ENCODE results near the gene IGF1R.
"Not testable (repeated sequence)": the region's sequence is repeated elsewhere in the genome, so short reads cannot be mapped to it uniquely, and the experiment has no call there.

IGF1R gene

GRCh38 chr15:98951004-98951403 is 302.7 kb downstream of the IGF1R start:
- no peak for DNase-seq

DNA sequence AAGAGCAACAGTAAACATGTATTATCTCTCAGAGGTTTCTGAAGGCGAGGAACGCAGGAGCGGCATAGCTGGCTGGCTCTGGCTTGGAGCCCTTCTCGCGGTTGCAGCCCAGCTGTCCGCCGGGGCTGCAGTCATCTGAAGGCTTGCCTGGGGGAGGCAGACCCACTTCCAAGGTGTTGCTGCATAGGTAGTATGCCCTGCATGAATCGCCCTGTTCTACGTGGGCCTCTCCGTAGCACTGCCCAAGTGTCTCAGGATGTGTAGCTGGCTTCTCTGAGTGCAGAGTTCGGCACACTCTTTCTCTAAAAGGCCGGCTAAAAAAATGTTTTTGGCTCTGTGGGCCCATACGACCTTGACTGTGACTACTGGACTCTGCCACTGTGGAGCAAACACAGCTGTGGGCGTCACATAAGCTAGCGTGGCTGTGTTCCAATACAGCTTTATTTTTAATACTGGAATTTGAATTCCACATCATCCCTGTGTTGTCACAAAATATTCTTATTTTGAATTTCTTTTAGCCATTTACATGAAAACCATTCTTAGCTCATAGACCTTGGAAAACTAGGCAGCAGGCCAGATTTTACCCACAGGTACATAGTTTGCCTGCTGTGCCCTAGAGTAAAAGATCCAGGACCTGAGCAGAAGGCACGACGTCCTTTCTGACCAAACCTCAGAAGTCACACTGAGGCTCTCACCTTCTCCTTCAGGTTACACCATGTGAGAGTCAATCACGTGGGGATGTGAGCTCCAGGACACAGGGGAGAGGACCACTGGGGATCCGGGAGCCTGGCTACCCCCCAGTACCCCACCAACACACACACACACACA is 303.4 kb downstream of the IGF1R start:
- DNase-seq, result no peak

DNA sequence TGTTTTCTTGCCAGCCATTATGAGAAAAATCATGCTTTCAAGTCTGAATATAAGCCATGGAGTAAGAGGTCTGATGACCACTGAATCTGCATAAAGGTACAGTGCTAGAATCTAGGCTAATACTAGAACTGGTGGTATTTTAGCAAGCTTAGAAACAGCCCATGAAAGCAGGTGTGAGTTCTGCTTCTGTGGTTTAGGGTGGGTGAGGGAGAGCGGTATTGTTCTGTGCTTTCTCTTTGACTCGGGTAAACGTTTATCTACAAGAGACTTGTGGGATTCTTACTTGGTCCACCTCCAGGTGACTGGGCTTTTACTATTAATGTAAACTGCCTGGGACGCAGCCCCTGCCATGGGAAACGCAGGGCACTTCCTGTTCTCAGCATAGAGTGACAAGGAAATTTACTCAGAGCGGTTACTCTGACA is 304.1 kb downstream of the IGF1R start:
- no peak for DNase-seq

DNA sequence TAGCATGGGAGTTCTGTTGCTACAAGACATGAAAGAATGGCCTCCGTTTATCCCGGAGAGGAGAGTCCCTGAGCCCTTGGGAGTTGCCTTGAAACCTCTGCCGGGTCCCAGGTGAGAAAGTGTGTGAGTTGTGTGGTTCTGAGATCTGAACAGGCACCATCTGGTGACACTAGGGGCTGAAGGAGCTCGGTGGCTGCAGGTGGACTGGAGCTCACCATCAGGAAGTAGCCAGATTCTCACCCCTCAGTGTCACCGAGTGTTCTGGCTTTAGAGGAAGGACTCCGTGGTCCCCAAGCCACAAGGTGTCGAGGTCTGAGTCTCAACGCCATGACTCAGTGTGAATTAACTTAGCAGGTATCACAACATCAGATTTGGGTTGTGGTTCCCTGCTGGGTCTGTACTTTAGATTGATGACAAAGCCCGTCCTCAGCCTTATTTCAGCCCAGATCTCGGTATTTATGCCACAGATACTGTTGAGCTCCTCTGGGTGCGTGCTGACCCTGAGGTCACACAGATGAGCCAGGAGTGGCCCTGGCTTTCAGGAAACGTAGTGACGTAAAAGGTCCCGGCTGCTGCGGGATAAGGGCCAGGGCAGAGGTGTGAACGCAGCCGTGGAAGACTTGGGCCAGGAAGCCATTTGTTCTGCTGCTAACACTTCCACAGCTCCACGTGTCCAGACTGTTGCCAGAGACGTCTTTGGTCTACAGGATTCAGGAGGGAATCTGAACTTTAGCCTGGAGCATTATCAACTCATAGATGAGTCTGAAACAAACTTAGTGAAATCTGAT is 304.9 kb downstream of the IGF1R start:
- DNase-seq, result no peak

DNA sequence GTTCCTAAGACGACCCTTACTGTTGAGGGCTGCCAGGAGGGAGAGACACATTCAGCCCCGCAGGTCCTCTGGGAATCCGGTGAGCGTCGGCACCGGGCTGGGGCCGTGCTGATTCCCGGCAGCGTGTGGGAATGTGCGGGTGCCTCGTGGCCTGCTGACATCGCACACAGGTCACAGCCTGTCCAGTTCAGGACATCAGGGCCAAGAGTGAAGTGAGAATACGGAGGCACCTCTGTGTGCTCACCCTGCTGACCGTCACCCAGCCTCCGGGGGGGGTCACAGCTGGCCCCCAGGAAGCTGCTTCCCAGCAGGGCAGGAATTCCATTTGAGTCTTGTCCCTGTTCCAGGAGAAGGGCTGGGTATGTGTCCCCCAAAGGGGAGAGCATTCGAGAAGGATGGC is 305.6 kb downstream of the IGF1R start:
- DNase-seq, result no peak

DNA sequence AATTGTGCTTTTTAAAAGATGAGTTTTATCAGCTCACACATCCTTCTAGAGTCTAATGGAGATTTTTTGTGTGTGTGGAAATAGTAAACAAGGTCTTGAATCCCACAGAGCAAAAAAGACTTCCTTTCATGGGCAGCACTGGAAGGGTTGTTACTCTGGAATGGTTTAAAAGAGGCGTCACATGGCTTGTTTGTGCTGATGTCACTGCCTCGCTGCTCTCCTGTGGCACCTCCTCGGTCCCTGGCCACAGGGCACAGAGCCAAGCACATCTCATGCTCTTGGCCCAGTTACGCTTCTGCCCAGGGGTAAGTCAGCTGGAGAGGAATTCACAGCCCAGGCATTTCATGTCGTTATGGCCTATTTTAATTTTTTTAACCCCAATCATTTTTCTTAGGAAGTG is 306.1 kb downstream of the IGF1R start:
- DNase-seq, result no peak

GRCh38 chr15:98955331-98955730 is 307.0 kb downstream of the IGF1R start:
- DNase-seq, result no peak

DNA sequence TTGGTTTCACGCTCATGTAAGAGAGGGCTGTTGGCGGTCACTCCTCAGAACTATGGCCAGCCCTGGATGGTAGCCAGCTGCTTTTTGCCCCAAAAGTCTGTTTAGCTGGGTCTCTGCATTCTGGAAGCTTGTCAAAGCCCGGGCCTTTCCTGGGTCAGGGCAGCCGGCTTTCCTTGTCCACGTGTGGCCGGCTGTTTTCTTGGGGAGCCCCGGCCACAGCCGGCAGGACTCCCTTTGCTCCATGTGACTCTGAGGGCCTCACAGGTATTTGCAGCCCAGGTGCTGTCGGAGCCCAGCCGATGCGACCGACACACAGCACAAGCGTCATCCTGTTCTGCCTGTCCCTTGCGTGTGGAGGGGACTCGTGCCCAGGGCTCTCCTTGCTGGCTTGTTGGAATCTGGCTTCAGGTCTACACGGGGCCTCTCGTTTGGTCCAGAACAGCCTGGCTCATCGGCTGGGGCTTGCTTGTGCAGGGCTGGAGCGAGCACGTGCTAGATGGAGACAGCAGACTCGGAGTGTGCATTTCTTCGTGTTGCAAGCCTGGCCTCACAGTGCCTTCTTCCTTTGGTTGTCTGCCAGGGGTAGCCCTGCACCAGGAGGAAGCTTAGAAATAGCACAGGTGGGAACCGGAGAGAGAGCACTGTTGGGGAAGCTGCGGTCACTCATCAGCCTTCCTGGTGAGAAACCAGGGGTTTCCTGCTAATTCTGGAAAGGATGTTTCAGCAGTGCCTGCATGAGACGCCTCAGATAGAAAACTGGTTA is 307.8 kb downstream of the IGF1R start:
- DNase-seq, result no peak

GRCh38 chr15:98956796-98957553 is 308.6 kb downstream of the IGF1R start:
- no peak for DNase-seq

GRCh38 chr15:98957655-98958054 is 309.3 kb downstream of the IGF1R start:
- DNase-seq, result no peak

DNA sequence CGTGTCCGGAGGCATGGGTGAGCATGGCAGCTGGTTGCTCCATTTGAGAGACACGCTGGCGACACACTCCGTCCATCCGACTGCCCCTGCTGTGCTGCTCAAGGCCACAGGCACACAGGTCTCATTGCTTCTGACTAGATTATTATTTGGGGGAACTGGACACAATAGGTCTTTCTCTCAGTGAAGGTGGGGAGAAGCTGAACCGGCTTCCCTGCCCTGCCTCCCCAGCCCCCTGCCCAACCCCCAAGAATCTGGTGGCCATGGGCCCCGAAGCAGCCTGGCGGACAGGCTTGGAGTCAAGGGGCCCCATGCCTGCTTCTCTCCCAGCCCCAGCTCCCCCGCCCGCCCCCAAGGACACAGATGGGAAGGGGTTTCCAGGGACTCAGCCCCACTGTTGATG is 309.7 kb downstream of the IGF1R start:
- no peak for DNase-seq

DNA sequence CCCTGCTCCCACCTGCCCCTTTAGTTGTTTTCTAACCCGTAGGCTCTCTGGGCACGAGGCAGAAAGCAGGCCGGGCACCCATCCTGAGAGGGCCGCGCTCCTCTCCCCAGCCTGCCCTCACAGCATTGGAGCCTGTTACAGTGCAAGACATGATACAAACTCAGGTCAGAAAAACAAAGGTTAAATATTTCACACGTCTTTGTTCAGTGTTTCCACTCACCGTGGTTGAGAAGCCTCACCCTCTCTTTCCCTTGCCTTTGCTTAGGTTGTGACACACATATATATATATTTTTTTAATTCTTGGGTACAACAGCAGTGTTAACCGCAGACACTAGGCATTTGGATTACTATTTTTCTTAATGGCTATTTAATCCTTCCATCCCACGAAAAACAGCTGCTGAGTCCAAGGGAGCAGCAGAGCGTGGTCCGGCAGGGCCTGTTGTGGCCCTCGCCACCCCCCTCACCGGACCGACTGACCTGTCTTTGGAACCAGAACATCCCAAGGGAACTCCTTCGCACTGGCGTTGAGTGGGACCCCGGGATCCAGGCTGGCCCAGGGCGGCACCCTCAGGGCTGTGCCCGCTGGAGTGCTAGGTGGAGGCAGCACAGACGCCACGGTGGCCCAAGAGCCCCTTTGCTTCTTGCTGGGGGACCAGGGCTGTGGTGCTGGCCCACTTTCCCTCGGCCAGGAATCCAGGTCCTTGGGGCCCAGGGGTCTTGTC is 310.7 kb downstream of the IGF1R start:
- no peak for DNase-seq

DNA sequence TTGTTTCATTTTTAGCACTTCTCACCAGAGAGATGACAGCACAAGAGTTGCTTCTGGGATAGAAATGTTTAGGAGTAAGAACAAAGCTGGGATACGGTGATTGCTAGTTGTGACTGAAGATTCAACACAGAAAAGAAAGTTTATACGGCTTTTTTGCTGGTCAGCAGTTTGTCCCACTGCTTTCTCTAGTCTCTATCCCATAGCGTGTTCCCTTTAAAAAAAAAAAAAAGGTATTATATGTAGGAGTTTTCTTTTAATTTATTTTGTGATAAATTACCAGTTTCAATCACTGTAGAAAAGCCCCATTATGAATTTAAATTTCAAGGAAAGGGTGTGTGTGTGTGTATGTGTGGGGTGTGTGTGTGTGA is 311.3 kb downstream of the IGF1R start:
- no peak for DNase-seq

- DNase-seq, result no peak
Measured at GRCh38 chr15:98960555-98961050, 312.3 kb downstream of the IGF1R start.

DNA sequence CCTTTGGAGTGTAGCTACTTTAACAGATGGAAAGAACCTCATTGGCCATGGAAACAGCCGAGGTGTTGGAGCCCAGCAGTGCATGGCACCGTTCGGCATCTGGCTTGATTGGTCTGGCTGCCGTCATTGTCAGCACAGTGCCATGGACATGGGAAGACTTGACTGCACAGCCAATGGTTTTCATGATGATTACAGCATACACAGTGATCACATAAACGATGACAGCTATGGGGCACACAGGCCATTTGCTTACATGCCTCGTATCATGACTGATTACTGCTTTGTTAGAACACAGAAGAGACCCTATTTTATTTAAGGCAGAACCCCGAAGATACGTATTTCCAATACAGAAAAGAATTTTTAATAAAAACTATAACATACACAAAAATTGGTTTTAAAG is 315.1 kb downstream of the IGF1R start:
- DNase-seq, result no peak

DNA sequence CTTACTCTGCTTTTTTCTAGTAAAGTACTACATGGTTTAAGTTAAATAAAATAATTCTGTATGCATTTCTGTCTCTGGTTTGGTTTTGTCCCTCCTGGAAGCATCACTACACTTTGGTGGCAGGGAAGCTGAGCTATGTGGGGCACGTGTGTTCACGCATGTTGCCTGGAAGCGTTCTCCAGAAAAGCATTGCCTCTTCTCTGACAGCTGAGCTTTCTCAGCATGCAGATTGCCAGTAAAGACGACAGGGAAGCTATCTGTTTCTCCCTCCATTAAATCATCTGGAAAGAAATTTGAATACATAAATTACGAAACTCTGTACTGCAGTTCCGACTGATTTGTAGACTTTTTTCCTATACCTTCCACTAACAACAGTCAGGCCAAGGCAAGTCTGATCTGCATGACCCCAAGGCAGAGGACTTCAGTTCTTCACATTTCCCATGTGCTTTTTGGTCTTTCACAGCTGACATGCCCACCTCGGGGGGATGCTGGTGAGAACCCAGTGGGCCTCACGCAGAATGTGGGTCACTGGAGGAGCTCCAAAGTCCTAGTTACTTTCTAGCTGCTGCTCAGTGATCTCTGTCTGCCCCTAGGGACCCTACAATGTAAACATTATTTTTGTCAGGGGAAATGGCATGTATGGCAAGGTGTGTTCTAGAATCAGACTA is 316.3 kb downstream of the IGF1R start:
- DNase-seq, result no peak

GRCh38 chr15:98965134-98965491 is 316.8 kb downstream of the IGF1R start:
- not testable (repeated sequence) for DNase-seq

- no peak for DNase-seq
Measured at GRCh38 chr15:98965597-98965996, 317.3 kb downstream of the IGF1R start.

DNA sequence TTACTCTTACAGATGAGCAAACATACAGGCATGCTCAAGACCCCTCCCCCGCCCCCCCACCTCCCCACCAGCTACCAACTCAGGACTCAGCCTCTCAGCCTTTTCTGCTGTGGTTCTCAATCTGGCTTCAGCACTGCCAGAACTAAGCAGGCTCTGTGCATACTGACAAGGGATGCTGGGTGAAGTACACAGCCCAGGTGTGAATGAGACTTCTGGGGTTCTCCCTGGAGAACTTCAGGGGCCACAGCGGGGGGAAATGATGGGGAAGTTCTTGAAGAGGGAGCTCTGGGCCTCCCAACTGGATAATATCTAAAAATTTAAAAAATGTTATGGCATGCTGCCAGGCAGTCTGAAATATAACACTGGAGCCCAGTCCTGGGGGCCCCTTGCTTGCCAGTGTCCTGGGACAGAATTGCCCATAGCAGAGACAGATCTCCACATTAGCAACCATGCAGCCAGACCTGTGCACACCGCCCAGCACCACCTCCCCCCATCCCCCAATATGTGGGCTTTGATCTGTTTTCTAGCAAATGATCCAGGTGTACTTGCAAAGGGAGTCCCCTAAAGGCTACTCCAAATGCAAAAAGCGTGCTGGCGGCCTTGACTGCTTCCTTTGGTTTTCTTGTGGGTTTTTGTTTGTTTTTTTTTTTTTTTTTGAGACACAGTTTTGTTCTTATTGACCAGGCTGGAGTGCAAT is 317.9 kb downstream of the IGF1R start:
- no peak for DNase-seq

GRCh38 chr15:98967096-98967495 is 318.8 kb downstream of the IGF1R start:
- no peak for DNase-seq

- DNase-seq, result no peak
Measured at GRCh38 chr15:98967916-98968315, 319.6 kb downstream of the IGF1R start.

Measured in effector CD4-positive, alpha-beta T cell (primary cell).